Muscle layer of duodenum (tissue), 2 donors: ENCODE results near the gene MYL6B.

Source experiments
- H3K27ac ChIP-seq: one replicate; pipeline ENCODE4 v1.7.0; 2013; ENCODE audit warnings: mild to moderate bottlenecking, low read length
- H3K27me3 ChIP-seq: one replicate; pipeline ENCODE4 v1.7.0; 2013; ENCODE audit warnings: low read depth, mild to moderate bottlenecking, control low read depth, low read length
- H3K36me3 ChIP-seq, 2 donors: one replicate each; pipeline ENCODE4 v1.7.0; 2013; ENCODE audit warnings: low read length in 2 of 2, control low read depth in 1 of 2, mild to moderate bottlenecking in 1 of 2; ENCODE audit not compliant: insufficient read depth in 2 of 2, control insufficient read depth in 1 of 2
- H3K4me1 ChIP-seq, 2 donors: one replicate each; pipeline ENCODE4 v1.7.0; 2013; ENCODE audit warnings: low read length in 2 of 2, mild to moderate bottlenecking in 2 of 2, control low read depth in 1 of 2, moderate library complexity in 1 of 2; ENCODE audit not compliant: insufficient read depth in 2 of 2, control insufficient read depth in 1 of 2
- H3K4me3 ChIP-seq, 2 donors: one replicate each; pipeline ENCODE4 v1.7.0; 2013; ENCODE audit warnings: low read length in 2 of 2, low read depth in 1 of 2, mild to moderate bottlenecking in 1 of 2
- H3K9me3 ChIP-seq, 2 donors: one replicate each; pipeline ENCODE4 v1.7.0; 2013; ENCODE audit warnings: low read length in 2 of 2, control low read depth in 1 of 2, mild to moderate bottlenecking in 1 of 2; ENCODE audit not compliant: control insufficient read depth in 1 of 2
- donor health status: healthy.

Gene MYL6B

GRCh38 chr12:56204275-56204674 lies 51.9 kb downstream of the MYL6B start:
- no peak overlapping the region for H3K27ac ChIP-seq

GRCh38 chr12:56205445-56205844 lies 53.1 kb downstream of the MYL6B start:
- Histone ChIP-seq H3K4me1 (no peaks in the 10 kb centered on the region), H3K4me3 (no peak overlapping the region), H3K9me3 (no peaks in the 10 kb centered on the region), H3K36me3 (peaks cover 37 to 44% of the 10 kb centered on the region in 2 donors), H3K27ac (no peak overlapping the region), H3K27me3 (no peaks in the 10 kb centered on the region)

More at GRCh38 chr12:56204275-56204674, 51.9 kb downstream of the MYL6B start:
- H3K4me3 ChIP-seq, result no peak overlapping the region
- H3K36me3 ChIP-seq, result peaks cover 30 to 34% of the 10 kb centered on the region in 2 donors
- no peaks in the 10 kb centered on the region for H3K9me3 ChIP-seq
- no peaks in the 10 kb centered on the region for H3K27me3 ChIP-seq
- H3K4me1 ChIP-seq, result no peaks in the 10 kb centered on the region

- no peak overlapping the region for H3K27ac ChIP-seq
- no peak overlapping the region for H3K4me3 ChIP-seq
Observed at GRCh38 chr12:56206452-56207166, 54.2 kb downstream of the MYL6B start.

More at GRCh38 chr12:56206452-56207166, 54.2 kb downstream of the MYL6B start:
- H3K4me1 ChIP-seq, result no peaks in the 10 kb centered on the region
- no peaks in the 10 kb centered on the region for H3K9me3 ChIP-seq
- no peaks in the 10 kb centered on the region for H3K27me3 ChIP-seq
- peaks cover 42 to 51% of the 10 kb centered on the region in 2 donors for H3K36me3 ChIP-seq
